Measurements from ENCODE around the gene TIAL1.
"Not testable (repeated sequence)": the region's sequence is repeated elsewhere in the genome, so short reads cannot be mapped to it uniquely, and the experiment has no call there.

Gene TIAL1

GRCh38 chr10:119531067-119531466, 65.7 kb downstream of the TIAL1 start:
- TF ChIP-seq EZH2phosphoT487 (IDR thresholded peaks at IDR 0.05; ENCODE audit: borderline replicate concordance) = no peak
- TF ChIP-seq CTCF (conservative IDR thresholded peaks at IDR 0.05; ENCODE audit: low read length) = no peak
- Histone ChIP-seq H3K36me3 (ENCODE audit: insufficient read depth, low read length) (no peaks in the 10 kb centered on the region), H3K79me2 (ENCODE audit: insufficient read depth, low read length) (0 out of 2 replicates have a peak, but pooled peaks cover 13% of the 10 kb centered on the region), H3K4me2 (ENCODE audit: low read depth, low read length, poor library complexity, severe bottlenecking) (no peak overlapping the region), H3K27me3 (ENCODE audit: insufficient read depth, low read length, poor library complexity, severe bottlenecking) (no peaks in the 10 kb centered on the region), H3F3A (ENCODE audit: low read depth) (no peaks in the 10 kb centered on the region), H3K9me2 (replicated peaks; ENCODE audit: low read depth, low read length) (no peaks in the 10 kb centered on the region), H3K9ac (ENCODE audit: low read depth, low read length, poor library complexity, severe bottlenecking) (no peak overlapping the region), H3K4me3 (ENCODE audit: low read length, poor library complexity, severe bottlenecking) (no peak overlapping the region), H4K20me1 (ENCODE audit: insufficient read depth, low read length, poor library complexity, severe bottlenecking) (no peaks in the 10 kb centered on the region), H2AFZ (ENCODE audit: low read length) (no peak overlapping the region), H3K4me1 (ENCODE audit: insufficient read depth, low read length, poor library complexity, severe bottlenecking) (no peaks in the 10 kb centered on the region), H3K9me3 (ENCODE audit: insufficient read depth, low read depth, low read length) (no peaks in the 10 kb centered on the region)

DNA sequence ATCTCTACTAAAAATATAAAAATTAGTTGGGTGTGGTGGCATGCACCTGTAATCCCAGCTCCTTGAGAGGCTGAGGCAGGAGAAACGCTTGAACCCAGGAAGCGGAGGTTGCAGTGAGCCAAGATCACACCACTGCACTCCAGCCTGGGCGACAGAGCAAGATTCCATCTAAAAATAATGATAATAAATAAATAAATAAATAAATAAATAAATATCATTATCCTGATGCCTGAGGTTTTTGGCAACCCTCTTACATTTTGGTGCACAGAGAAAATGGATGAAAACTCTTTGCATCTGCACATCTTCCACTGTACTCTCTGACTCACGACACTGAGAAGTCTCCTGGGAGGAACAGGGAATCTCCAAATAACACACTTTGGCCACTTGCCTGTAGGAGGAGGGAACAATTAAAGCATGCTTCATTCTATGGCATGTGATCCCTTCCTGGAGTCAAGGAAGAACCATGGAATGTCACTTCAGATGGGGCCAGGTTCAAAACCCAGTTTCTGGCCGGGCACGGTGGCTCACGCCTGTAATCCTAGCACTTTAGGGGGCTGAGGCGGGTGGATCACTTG, 68.0 kb downstream of the TIAL1 start:
- H3K4me2 ChIP-seq (ENCODE audit: low read depth, low read length, poor library complexity, severe bottlenecking) = not testable (repeated sequence)

GRCh38 chr10:119526621-119527592, 69.9 kb downstream of the TIAL1 start:
- H3K79me2 ChIP-seq (ENCODE audit: insufficient read depth, low read length) = 0 out of 2 replicates have a peak, but pooled peaks cover 5% of the 10 kb centered on the region
- TF ChIP-seq EZH2phosphoT487 (IDR thresholded peaks at IDR 0.05; ENCODE audit: borderline replicate concordance) (no peak), CTCF (conservative IDR thresholded peaks at IDR 0.05; ENCODE audit: low read length) (peak; percentile 46; the same call in 1 of the 2 replicates)
- H3K9ac ChIP-seq (ENCODE audit: low read depth, low read length, poor library complexity, severe bottlenecking) = no peak overlapping the region
- no peaks in the 10 kb centered on the region for H3K9me3 ChIP-seq (ENCODE audit: insufficient read depth, low read depth, low read length)
- H3F3A ChIP-seq (ENCODE audit: low read depth) = no peaks in the 10 kb centered on the region
- no peak overlapping the region for H3K4me2 ChIP-seq (ENCODE audit: low read depth, low read length, poor library complexity, severe bottlenecking)
- no peak overlapping the region for H3K4me3 ChIP-seq (ENCODE audit: low read length, poor library complexity, severe bottlenecking)
- H3K36me3 ChIP-seq (ENCODE audit: insufficient read depth, low read length) = peaks cover 19% of the 10 kb centered on the region; the same call in 1 of the 2 replicates
- no peak overlapping the region for H2AFZ ChIP-seq (ENCODE audit: low read length)
- H3K4me1 ChIP-seq (ENCODE audit: insufficient read depth, low read length, poor library complexity, severe bottlenecking) = no peaks in the 10 kb centered on the region
- no peaks in the 10 kb centered on the region for H3K27me3 ChIP-seq (ENCODE audit: insufficient read depth, low read length, poor library complexity, severe bottlenecking)
- no peaks in the 10 kb centered on the region for H4K20me1 ChIP-seq (ENCODE audit: insufficient read depth, low read length, poor library complexity, severe bottlenecking)
- no peaks in the 10 kb centered on the region for H3K9me2 ChIP-seq (replicated peaks; ENCODE audit: low read depth, low read length)

More for the DNA sequence above, 68.0 kb downstream of the TIAL1 start:
- H3K4me1 ChIP-seq (ENCODE audit: insufficient read depth, low read length, poor library complexity, severe bottlenecking); H3K9me2 ChIP-seq (replicated peaks; ENCODE audit: low read depth, low read length); H3K27me3 ChIP-seq (ENCODE audit: insufficient read depth, low read length, poor library complexity, severe bottlenecking); H3K4me3 ChIP-seq (ENCODE audit: low read length, poor library complexity, severe bottlenecking); H3K79me2 ChIP-seq (ENCODE audit: insufficient read depth, low read length); H2AFZ ChIP-seq (ENCODE audit: low read length); H4K20me1 ChIP-seq (ENCODE audit: insufficient read depth, low read length, poor library complexity, severe bottlenecking); H3F3A ChIP-seq (ENCODE audit: low read depth); H3K9me3 ChIP-seq (ENCODE audit: insufficient read depth, low read depth, low read length); H3K9ac ChIP-seq (ENCODE audit: low read depth, low read length, poor library complexity, severe bottlenecking): not testable (repeated sequence)
- H3K36me3 ChIP-seq (ENCODE audit: insufficient read depth, low read length) = peaks cover 12% of the 10 kb centered on the region; the same call in 1 of the 2 replicates

Data from Loucy (cell line).